OCI-LY1 (cell line): ENCODE data around the gene IL1RN.

Experiments used
- H2AFZ ChIP-seq: fragments of 200-600 bp; sonication (generic), shearing (Covaris generic); 2 replicates; pipeline ENCODE4 v1.6.0; 2014; ENCODE audit warnings: antibody characterized with exemption, mild to moderate bottlenecking, low read length
- H3F3A ChIP-seq: fragments of 200-600 bp; sonication (generic), shearing (Covaris generic); 2 replicates; pipeline ENCODE4 v1.6.0; 2014; ENCODE audit warnings: mild to moderate bottlenecking, antibody characterized with exemption, low read length, moderate library complexity; ENCODE audit not compliant: insufficient read depth
- H3K27ac ChIP-seq: fragments of 200-600 bp; sonication (generic); 2 replicates; pipeline ENCODE4 v1.5.1; 2014; ENCODE audit warnings: low read length, mixed run types, mild to moderate bottlenecking, low read depth; ENCODE audit not compliant: poor library complexity, severe bottlenecking
- H3K27me3 ChIP-seq: fragments of 200-600 bp; sonication (generic); 2 replicates; pipeline ENCODE4 v1.6.0; 2014; ENCODE audit warnings: antibody characterized with exemption, mild to moderate bottlenecking, low read length, moderate library complexity; ENCODE audit not compliant: insufficient read depth
- H3K36me3 ChIP-seq: fragments of 200-600 bp; sonication (generic); 2 replicates; pipeline ENCODE4 v1.6.1; 2014; ENCODE audit warnings: mild to moderate bottlenecking, antibody characterized with exemption, low read length, moderate library complexity, mixed read lengths; ENCODE audit not compliant: insufficient read depth
- H3K4me1 ChIP-seq: fragments of 200-600 bp; sonication (generic); 2 replicates; pipeline ENCODE4 v1.5.1; 2014; ENCODE audit warnings: mild to moderate bottlenecking, low read length, moderate library complexity; ENCODE audit not compliant: insufficient read depth, severe bottlenecking
- H3K4me2 ChIP-seq: fragments of 200-600 bp; sonication (generic), shearing (Covaris generic); 2 replicates; pipeline ENCODE4 v1.6.1; 2014; ENCODE audit warnings: low read length
- H3K4me3 ChIP-seq: fragments of 200-600 bp; sonication (generic); 2 replicates; pipeline ENCODE4 v1.5.1; 2014; ENCODE audit warnings: low read length, low read depth, mild to moderate bottlenecking, mixed read lengths; ENCODE audit not compliant: poor library complexity, severe bottlenecking
- H3K79me2 ChIP-seq: fragments of 200-600 bp; shearing (Covaris generic); 2 replicates; pipeline ENCODE4 v1.6.1; 2016; ENCODE audit warnings: mixed run types, low read length, mixed read lengths; ENCODE audit not compliant: insufficient read depth
- H3K9ac ChIP-seq: fragments of 200-600 bp; sonication (generic), shearing (Covaris generic); 2 replicates; pipeline ENCODE4 v1.6.1; 2014; ENCODE audit warnings: mild to moderate bottlenecking, low read length, mixed read lengths
- H3K9me2 ChIP-seq: fragments of 200-600 bp; sonication (generic), shearing (Covaris generic); 2 replicates; pipeline ENCODE4 v1.6.1; 2014; ENCODE audit warnings: low read depth, mild to moderate bottlenecking, low read length, mixed read lengths
- H3K9me3 ChIP-seq: fragments of 200-600 bp; shearing (Covaris generic); 2 replicates; pipeline ENCODE4 v1.6.1; 2014; ENCODE audit warnings: low read length, mixed read lengths
- H4K20me1 ChIP-seq: fragments of 200-600 bp; sonication (generic), shearing (Covaris generic); 2 replicates; pipeline ENCODE4 v1.6.0; 2016; ENCODE audit warnings: mild to moderate bottlenecking, low read length; ENCODE audit not compliant: insufficient read depth
- EZH2 ChIP-seq: fragments of 200-600 bp; sonication (generic), shearing (Covaris generic); IDR thresholded peaks from 2 replicates; pipeline ENCODE4 v1.8.0; 2017; ENCODE audit warnings: borderline replicate concordance, mixed run types, mild to moderate bottlenecking, antibody characterized with exemption, low read length, moderate library complexity, mixed read lengths
- TF ChIP-seq, protein P1 (sequence below): fragments of 200-600 bp; sonication (generic), shearing (Covaris generic); IDR thresholded peaks from 2 replicates; pipeline ENCODE4 v1.5.1; 2017; ENCODE audit warnings: mild to moderate bottlenecking, antibody characterized with exemption, low read length, moderate library complexity, mixed read lengths

IL1RN gene, protein sequence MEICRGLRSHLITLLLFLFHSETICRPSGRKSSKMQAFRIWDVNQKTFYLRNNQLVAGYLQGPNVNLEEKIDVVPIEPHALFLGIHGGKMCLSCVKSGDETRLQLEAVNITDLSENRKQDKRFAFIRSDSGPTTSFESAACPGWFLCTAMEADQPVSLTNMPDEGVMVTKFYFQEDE

DNA sequence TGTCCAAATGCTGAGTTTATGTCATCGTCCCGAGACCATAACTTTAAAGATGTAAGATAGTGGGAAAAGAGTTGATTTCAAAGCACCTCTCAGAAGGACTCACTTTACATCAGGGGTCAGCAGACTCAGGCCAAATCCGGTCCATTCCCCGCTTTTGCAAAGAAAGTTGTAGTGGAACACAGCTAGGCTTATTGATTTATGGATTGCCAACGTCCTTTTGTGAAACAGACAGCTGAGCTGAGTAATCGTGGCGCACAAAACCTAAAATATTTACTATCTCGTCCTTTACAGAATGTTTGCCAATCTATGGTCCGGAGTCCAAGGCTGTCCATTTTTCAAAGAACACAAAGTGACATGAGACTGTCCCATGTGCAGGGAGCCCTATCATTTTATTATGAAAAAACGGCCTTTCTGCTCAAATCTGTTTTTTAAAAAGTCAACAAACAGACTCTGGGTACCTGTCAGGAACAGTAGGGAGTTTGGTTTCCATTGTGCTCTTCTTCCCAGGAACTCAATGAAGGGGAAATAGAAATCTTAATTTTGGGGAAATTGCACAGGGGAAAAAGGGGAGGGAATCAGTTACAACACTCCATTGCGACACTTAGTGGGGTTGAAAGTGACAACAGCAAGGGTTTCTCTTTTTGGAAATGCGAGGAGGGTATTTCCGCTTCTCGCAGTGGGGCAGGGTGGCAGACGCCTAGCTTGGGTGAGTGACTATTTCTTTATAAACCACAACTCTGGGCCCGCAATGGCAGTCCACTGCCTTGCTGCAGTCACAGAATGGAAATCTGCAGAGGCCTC, at the start of gene IL1RN:
Gene IL1RN (plus strand): TSS at position 754 of the 801 bp plus-strand sequence. CDS start 27 bp downstream, at position 781.
- Histone ChIP-seq H3K4me1 (no peaks in the 10 kb centered on the region), H3K9ac (no peak within 1 kb of the TSS), H3K9me3 (no peaks in the 10 kb centered on the region), H3K4me3 (no peak within 1 kb of the TSS), H3K4me2 (no peak within 1 kb of the TSS), H3K27me3 (no peaks in the 10 kb centered on the region), H3K79me2 (no peaks in the 10 kb centered on the region), H3F3A (no peaks in the 10 kb centered on the region), H3K27ac (no peak within 1 kb of the TSS), H4K20me1 (no peaks in the 10 kb centered on the region), H3K9me2 (no peaks in the 10 kb centered on the region), H3K36me3 (no peaks in the 10 kb centered on the region), H2AFZ (no peak within 1 kb of the TSS)
- TF ChIP-seq, protein P1, sequence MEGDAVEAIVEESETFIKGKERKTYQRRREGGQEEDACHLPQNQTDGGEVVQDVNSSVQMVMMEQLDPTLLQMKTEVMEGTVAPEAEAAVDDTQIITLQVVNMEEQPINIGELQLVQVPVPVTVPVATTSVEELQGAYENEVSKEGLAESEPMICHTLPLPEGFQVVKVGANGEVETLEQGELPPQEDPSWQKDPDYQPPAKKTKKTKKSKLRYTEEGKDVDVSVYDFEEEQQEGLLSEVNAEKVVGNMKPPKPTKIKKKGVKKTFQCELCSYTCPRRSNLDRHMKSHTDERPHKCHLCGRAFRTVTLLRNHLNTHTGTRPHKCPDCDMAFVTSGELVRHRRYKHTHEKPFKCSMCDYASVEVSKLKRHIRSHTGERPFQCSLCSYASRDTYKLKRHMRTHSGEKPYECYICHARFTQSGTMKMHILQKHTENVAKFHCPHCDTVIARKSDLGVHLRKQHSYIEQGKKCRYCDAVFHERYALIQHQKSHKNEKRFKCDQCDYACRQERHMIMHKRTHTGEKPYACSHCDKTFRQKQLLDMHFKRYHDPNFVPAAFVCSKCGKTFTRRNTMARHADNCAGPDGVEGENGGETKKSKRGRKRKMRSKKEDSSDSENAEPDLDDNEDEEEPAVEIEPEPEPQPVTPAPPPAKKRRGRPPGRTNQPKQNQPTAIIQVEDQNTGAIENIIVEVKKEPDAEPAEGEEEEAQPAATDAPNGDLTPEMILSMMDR: peak; percentile 5; the same call in 1 of the 2 replicates
- no peak for TF ChIP-seq EZH2

DNA sequence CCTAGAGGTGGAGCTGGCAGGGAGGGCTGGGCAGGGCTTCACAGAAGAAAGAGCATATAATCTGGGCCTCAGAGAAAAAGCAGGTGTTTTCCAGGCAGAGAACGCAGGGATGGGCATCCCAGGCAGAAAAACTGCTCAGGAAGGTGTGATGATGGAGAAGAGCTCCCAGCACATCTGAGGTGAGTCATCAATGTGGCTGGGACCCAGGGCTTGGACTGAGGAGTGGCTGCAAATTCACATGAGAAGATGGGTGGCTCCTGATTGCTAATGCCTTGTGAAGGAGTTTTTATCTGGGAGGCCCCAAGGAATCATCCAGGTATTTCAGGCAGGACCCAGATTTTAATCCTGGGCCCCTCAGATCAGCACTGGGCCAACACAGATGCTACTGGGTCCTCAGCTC, 49.5 kb upstream of the IL1RN start:
- H3K79me2 ChIP-seq: no peaks in the 10 kb centered on the region
- no peak overlapping the region for H3K4me3 ChIP-seq
- no peaks in the 10 kb centered on the region for H3K9me2 ChIP-seq
- no peaks in the 10 kb centered on the region for H3K27me3 ChIP-seq
- H2AFZ ChIP-seq: no peak overlapping the region
- no peaks in the 10 kb centered on the region for H4K20me1 ChIP-seq
- no peak overlapping the region for H3K4me2 ChIP-seq
- H3K36me3 ChIP-seq: no peaks in the 10 kb centered on the region
- H3K9ac ChIP-seq: no peak overlapping the region
- H3K9me3 ChIP-seq: no peaks in the 10 kb centered on the region
- H3F3A ChIP-seq: no peaks in the 10 kb centered on the region
- no peaks in the 10 kb centered on the region for H3K4me1 ChIP-seq
- no peak for TF ChIP-seq EZH2
- TF ChIP-seq, protein P1: no peak
- H3K27ac ChIP-seq: no peak overlapping the region

- no peak for TF ChIP-seq EZH2
- TF ChIP-seq, protein P1: no peak
- H3K4me3 ChIP-seq: no peak overlapping the region
- no peak overlapping the region for H2AFZ ChIP-seq
- no peaks in the 10 kb centered on the region for H3K36me3 ChIP-seq
- H3K4me2 ChIP-seq: no peak overlapping the region
- H3K9ac ChIP-seq: no peak overlapping the region
- no peaks in the 10 kb centered on the region for H3F3A ChIP-seq
- no peaks in the 10 kb centered on the region for H4K20me1 ChIP-seq
- H3K27ac ChIP-seq: no peak overlapping the region
- H3K79me2 ChIP-seq: no peaks in the 10 kb centered on the region
- no peaks in the 10 kb centered on the region for H3K9me3 ChIP-seq
- H3K27me3 ChIP-seq: peaks cover 3% of the 10 kb centered on the region; the same call in 1 of the 2 replicates
- no peaks in the 10 kb centered on the region for H3K4me1 ChIP-seq
- no peaks in the 10 kb centered on the region for H3K9me2 ChIP-seq
Measured at GRCh38 chr2:113078350-113078839, 49.0 kb upstream of the IL1RN start.
